Measurements from ENCODE around the gene ACAT1.

- TF ChIP-seq POLR2A (IDR thresholded peaks at IDR 0.05; ENCODE audit: low read depth, low read length) (no peak), POLR2AphosphoS5 (IDR thresholded peaks at IDR 0.05; ENCODE audit: low read depth, low read length) (no peak), TAF1 (IDR thresholded peaks at IDR 0.05; ENCODE audit: borderline replicate concordance, low read depth, low read length) (no peak)
Measured at GRCh38 chr11:108154591-108154990, 33.2 kb downstream of the ACAT1 start.

All from GM12892 (cell line).